Gastrocnemius medialis (tissue), 4 donors: ENCODE results near the gene EGFR.

Experiments used
- CTCF ChIP-seq, 5 experiments: fragments of 450-650 bp in 3 of 5; fragments of 200-600 bp in 2 of 5; sonication (generic) in 2 of 5; IDR thresholded peaks in 4 of 5; conservative IDR thresholded peaks in 1 of 5; 1 replicate in 4 of 5; 2 replicates in 1 of 5; pipeline ENCODE4 v1.5.1; 2016 to 2019; ENCODE audit warnings: antibody characterized with exemption in 5 of 5, mild to moderate bottlenecking in 3 of 5, moderate library complexity in 3 of 5
- POLR2A ChIP-seq, 2 donors: fragments of 450-650 bp; IDR thresholded peaks; one replicate each; pipeline ENCODE4 v1.6.1; 2017; ENCODE audit warnings: antibody characterized with exemption in 2 of 2, mild to moderate bottlenecking in 2 of 2, moderate library complexity in 2 of 2

GRCh38 chr7:55004579-55004978, 14.2 kb upstream of the EGFR start:
- TF ChIP-seq CTCF (IDR thresholded peaks at IDR 0.05 in 4 of 5, conservative IDR thresholded peaks at IDR 0.05 in 1 of 5) (no peak), POLR2A (IDR thresholded peaks at IDR 0.05) (no peak)
